Karpas-422 (cell line): Measurements from ENCODE around the gene PHPT1. TPM values are rescaled to one million over a fixed set of nuclear protein-coding genes. Genes with fewer than 3 reads are reported as not detected.
"Not testable (repeated sequence)": the region's sequence is repeated elsewhere in the genome, so short reads cannot be mapped to it uniquely, and the experiment has no call there.

Experiments used
- DNase-seq: peaks from one replicate; pipeline ENCODE4 v3.0.0-alpha.2; 2015
- H2AFZ ChIP-seq: fragments of 200-600 bp; sonication (generic); 2 replicates; pipeline ENCODE4 v1.6.1; 2014; ENCODE audit warnings: antibody characterized with exemption, low read length, mixed read lengths
- H3K27ac ChIP-seq: fragments of 200-600 bp; sonication (generic); 2 replicates; pipeline ENCODE4 v1.5.1; 2014; ENCODE audit warnings: mild to moderate bottlenecking, low read length, moderate library complexity
- H3K27me3 ChIP-seq: fragments of 200-600 bp; sonication (generic); 2 replicates; pipeline ENCODE4 v1.6.1; 2014; ENCODE audit warnings: low read length, mixed read lengths
- H3K36me3 ChIP-seq: fragments of 200-600 bp; sonication (generic); 2 replicates; pipeline ENCODE4 v1.6.1; 2014; ENCODE audit warnings: low read length, mixed read lengths; ENCODE audit not compliant: insufficient read depth
- H3K4me1 ChIP-seq: fragments of 200-600 bp; sonication (generic); 2 replicates; pipeline ENCODE4 v1.6.1; 2014; ENCODE audit warnings: mild to moderate bottlenecking, low read length, mixed read lengths
- H3K4me2 ChIP-seq: fragments of 200-600 bp; sonication (generic); 2 replicates; pipeline ENCODE4 v1.6.1; 2014; ENCODE audit warnings: low read length, low read depth, mild to moderate bottlenecking; ENCODE audit not compliant: poor library complexity, severe bottlenecking
- H3K4me3 ChIP-seq: fragments of 200-600 bp; sonication (generic); 2 replicates; pipeline ENCODE4 v1.5.1; 2014; ENCODE audit warnings: mild to moderate bottlenecking, antibody characterized with exemption, low read length, mixed read lengths
- H3K79me2 ChIP-seq: fragments of 200-600 bp; sonication (generic); 2 replicates; pipeline ENCODE4 v1.6.1; 2014; ENCODE audit warnings: mild to moderate bottlenecking, low read length, mixed read lengths
- H3K9ac ChIP-seq: fragments of 200-600 bp; sonication (generic); 2 replicates; pipeline ENCODE4 v1.6.0; 2014; ENCODE audit warnings: low read length
- H3K9me2 ChIP-seq: fragments of 200-600 bp; sonication (generic), shearing (Covaris generic); replicated peaks from 2 replicates; pipeline ENCODE4 v1.6.0; 2014; ENCODE audit warnings: mild to moderate bottlenecking, low read length, moderate library complexity; ENCODE audit not compliant: insufficient read depth
- H3K9me3 ChIP-seq: fragments of 300-700, 200-600 bp; sonication (generic); 2 replicates; pipeline ENCODE4 v1.6.1; 2014; ENCODE audit warnings: low read length, mixed read lengths
- H4K20me1 ChIP-seq: fragments of 200-600 bp; sonication (generic); 2 replicates; pipeline ENCODE4 v1.6.1; 2014; ENCODE audit warnings: mild to moderate bottlenecking, antibody characterized with exemption, low read length, low read depth; ENCODE audit not compliant: insufficient read depth
- total RNA-seq: library from RNA; depleted of rRNA; stranded (reverse); fragments of >200 nt; shearing (Covaris generic); gene quantifications from 2 replicates; pipeline ENCODE4 v1.2.3, GENCODE V29; 2014; ENCODE audit warnings: low replicate concordance

The PHPT1 gene
- total RNA-seq, 1 experiment from 2014 or later, result 82.5 TPM

- peaks cover 6% of the 10 kb centered on the region; the same call in 1 of the 2 replicates for H3K36me3 ChIP-seq
- no peak for DNase-seq
- peak overlapping the region; percentile 86 for H3K9ac ChIP-seq
- no peaks in the 10 kb centered on the region for H3K27me3 ChIP-seq
- H3K4me3 ChIP-seq, result peak overlapping the region; percentile 72
- H3K9me2 ChIP-seq, result no peaks in the 10 kb centered on the region
- no peak overlapping the region for H2AFZ ChIP-seq
- H4K20me1 ChIP-seq, result peaks cover 13% of the 10 kb centered on the region; the same call in 1 of the 2 replicates
- no peaks in the 10 kb centered on the region for H3K9me3 ChIP-seq
- peaks cover 14% of the 10 kb centered on the region for H3K4me1 ChIP-seq
- H3K79me2 ChIP-seq, result peaks cover 29% of the 10 kb centered on the region
- H3K27ac ChIP-seq, result no peak overlapping the region
- H3K4me2 ChIP-seq, result peak overlapping the region; percentile 81
Measured at GRCh38 chr9:136865041-136865767, 16.0 kb downstream of the PHPT1 start.

GRCh38 chr9:136865768-136866103, 16.5 kb downstream of the PHPT1 start:
- peak overlapping the region; percentile 81 for H3K4me2 ChIP-seq
- H2AFZ ChIP-seq, result no peak overlapping the region
- no peaks in the 10 kb centered on the region for H3K27me3 ChIP-seq
- DNase-seq, result peak; percentile 56
- peaks cover 6% of the 10 kb centered on the region; the same call in 1 of the 2 replicates for H3K36me3 ChIP-seq
- peaks cover 29% of the 10 kb centered on the region for H3K79me2 ChIP-seq
- no peaks in the 10 kb centered on the region for H3K9me3 ChIP-seq
- no peaks in the 10 kb centered on the region for H3K9me2 ChIP-seq
- H3K27ac ChIP-seq, result no peak overlapping the region
- peaks cover 13% of the 10 kb centered on the region; the same call in 1 of the 2 replicates for H4K20me1 ChIP-seq
- H3K4me1 ChIP-seq, result peaks cover 14% of the 10 kb centered on the region
- peak overlapping the region; percentile 72 for H3K4me3 ChIP-seq
- peak overlapping the region; percentile 86 for H3K9ac ChIP-seq

GRCh38 chr9:136866898-136867421, 17.8 kb downstream of the PHPT1 start:
- peaks cover 29% of the 10 kb centered on the region for H3K79me2 ChIP-seq
- H3K27me3 ChIP-seq, H3K36me3 ChIP-seq, H3K9me2 ChIP-seq, H2AFZ ChIP-seq, H3K9me3 ChIP-seq, H3K27ac ChIP-seq, DNase-seq: not testable (repeated sequence)
- peak overlapping the region; percentile 72 for H3K9ac ChIP-seq
- peak overlapping the region; percentile 69 for H3K4me3 ChIP-seq
- H3K4me1 ChIP-seq, result peaks cover 14% of the 10 kb centered on the region
- peaks cover 13% of the 10 kb centered on the region; the same call in 1 of the 2 replicates for H4K20me1 ChIP-seq
- peak overlapping the region; percentile 74 for H3K4me2 ChIP-seq

GRCh38 chr9:136867480-136867879, 18.3 kb downstream of the PHPT1 start:
- Histone ChIP-seq H4K20me1 (peaks cover 13% of the 10 kb centered on the region; the same call in 1 of the 2 replicates), H3K9ac (no peak overlapping the region), H3K36me3 (peaks cover 6% of the 10 kb centered on the region; the same call in 1 of the 2 replicates), H3K79me2 (peaks cover 29% of the 10 kb centered on the region), H3K4me2 (peak overlapping the region; percentile 74), H3K27ac (no peak overlapping the region), H3K27me3 (no peaks in the 10 kb centered on the region), H3K9me2 (no peaks in the 10 kb centered on the region), H3K4me1 (peaks cover 14% of the 10 kb centered on the region), H3K9me3 (0 out of 2 replicates have a peak, but pooled peaks cover 1% of the 10 kb centered on the region), H3K4me3 (peak overlapping the region; percentile 69; the same call in 1 of the 2 replicates), H2AFZ (no peak overlapping the region)
- DNase-seq, result no peak

- no peak overlapping the region for H3K4me2 ChIP-seq
Measured at GRCh38 chr9:136867917-136868316, 18.7 kb downstream of the PHPT1 start.

GRCh38 chr9:136868644-136869043, 19.4 kb downstream of the PHPT1 start:
- no peak overlapping the region for H3K27ac ChIP-seq
- H3K9me2 ChIP-seq, result no peaks in the 10 kb centered on the region
- H3K4me2 ChIP-seq, result no peak overlapping the region
- H2AFZ ChIP-seq, result no peak overlapping the region
- H3K4me1 ChIP-seq, result peaks cover 14% of the 10 kb centered on the region
- peaks cover 3% of the 10 kb centered on the region; the same call in 1 of the 2 replicates for H3K36me3 ChIP-seq
- H3K4me3 ChIP-seq, result no peak overlapping the region
- DNase-seq, result no peak
- H4K20me1 ChIP-seq, result peaks cover 12% of the 10 kb centered on the region; the same call in 1 of the 2 replicates
- H3K79me2 ChIP-seq, result peaks cover 27% of the 10 kb centered on the region
- H3K9ac ChIP-seq, result no peak overlapping the region
- H3K27me3 ChIP-seq, result no peaks in the 10 kb centered on the region
- H3K9me3 ChIP-seq, result 0 out of 2 replicates have a peak, but pooled peaks cover 5% of the 10 kb centered on the region

More at GRCh38 chr9:136867917-136868316, 18.7 kb downstream of the PHPT1 start:
- no peak overlapping the region for H2AFZ ChIP-seq
- peaks cover 13% of the 10 kb centered on the region; the same call in 1 of the 2 replicates for H4K20me1 ChIP-seq
- no peak for DNase-seq
- no peak overlapping the region for H3K27ac ChIP-seq
- no peak overlapping the region for H3K9ac ChIP-seq
- no peaks in the 10 kb centered on the region for H3K9me2 ChIP-seq
- peaks cover 6% of the 10 kb centered on the region; the same call in 1 of the 2 replicates for H3K36me3 ChIP-seq
- peaks cover 29% of the 10 kb centered on the region for H3K79me2 ChIP-seq
- H3K27me3 ChIP-seq, result no peaks in the 10 kb centered on the region
- 0 out of 2 replicates have a peak, but pooled peaks cover 5% of the 10 kb centered on the region for H3K9me3 ChIP-seq
- no peak overlapping the region for H3K4me3 ChIP-seq
- peaks cover 14% of the 10 kb centered on the region for H3K4me1 ChIP-seq

GRCh38 chr9:136869611-136870010, 20.4 kb downstream of the PHPT1 start:
- H3K9me3 ChIP-seq, H3K36me3 ChIP-seq, DNase-seq, H4K20me1 ChIP-seq, H2AFZ ChIP-seq, H3K4me3 ChIP-seq, H3K9me2 ChIP-seq, H3K27ac ChIP-seq, H3K9ac ChIP-seq, H3K4me2 ChIP-seq, H3K27me3 ChIP-seq: not testable (repeated sequence)
- peaks cover 20% of the 10 kb centered on the region for H3K79me2 ChIP-seq
- peaks cover 14% of the 10 kb centered on the region for H3K4me1 ChIP-seq

- Histone ChIP-seq H3K9ac (no peak overlapping the region), H3K27me3 (no peaks in the 10 kb centered on the region), H3K9me3 (0 out of 2 replicates have a peak, but pooled peaks cover 5% of the 10 kb centered on the region), H3K4me2 (no peak overlapping the region), H3K36me3 (no peaks in the 10 kb centered on the region), H4K20me1 (no peaks in the 10 kb centered on the region), H3K9me2 (no peaks in the 10 kb centered on the region), H3K79me2 (no peaks in the 10 kb centered on the region), H3K4me1 (no peaks in the 10 kb centered on the region), H3K27ac (no peak overlapping the region), H2AFZ (no peak overlapping the region), H3K4me3 (no peak overlapping the region)
- DNase-seq, result no peak
Measured at GRCh38 chr9:136875155-136875554, 25.9 kb downstream of the PHPT1 start.
